HG02981 (cell line): ENCODE measurements around the gene FAM171A2.
"Not testable (repeated sequence)": the region's sequence is repeated elsewhere in the genome, so short reads cannot be mapped to it uniquely, and the experiment has no call there.

Experiments used
- ATAC-seq: cut with Tn5 transposase; IDR thresholded peaks from one replicate; pipeline ENCODE4 v1.9.1; 2021; ENCODE audit warnings: mild to moderate bottlenecking, moderate library complexity; ENCODE audit not compliant: unreplicated experiment

Gene FAM171A2

GRCh38 chr17:44384281-44384822, 20.7 kb upstream of the FAM171A2 start:
- no peak for ATAC-seq

GRCh38 chr17:44383861-44384260, 20.2 kb upstream of the FAM171A2 start:
- ATAC-seq = no peak

DNA sequence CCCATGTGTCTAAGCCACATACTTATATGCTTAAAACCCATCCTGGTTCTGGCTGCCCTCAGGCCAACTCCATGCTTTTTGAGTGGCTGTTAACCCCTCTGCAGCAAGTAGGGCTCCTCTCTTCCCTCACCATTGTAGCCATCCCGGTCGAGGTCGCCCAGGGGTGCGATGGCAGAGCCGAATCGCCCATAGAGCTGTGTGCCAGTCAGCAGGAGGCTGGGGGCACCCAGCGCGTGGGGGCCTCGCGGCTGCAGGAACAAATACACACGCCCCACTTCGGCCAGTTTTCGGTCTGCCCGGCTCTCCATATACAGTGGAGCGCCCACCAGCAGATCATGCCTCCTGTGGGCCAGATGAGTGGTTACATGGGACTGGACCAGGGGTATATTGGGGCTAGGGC, 19.7 kb upstream of the FAM171A2 start:
- ATAC-seq = no peak

GRCh38 chr17:44382917-44383316, 19.3 kb upstream of the FAM171A2 start:
- ATAC-seq = no peak

DNA sequence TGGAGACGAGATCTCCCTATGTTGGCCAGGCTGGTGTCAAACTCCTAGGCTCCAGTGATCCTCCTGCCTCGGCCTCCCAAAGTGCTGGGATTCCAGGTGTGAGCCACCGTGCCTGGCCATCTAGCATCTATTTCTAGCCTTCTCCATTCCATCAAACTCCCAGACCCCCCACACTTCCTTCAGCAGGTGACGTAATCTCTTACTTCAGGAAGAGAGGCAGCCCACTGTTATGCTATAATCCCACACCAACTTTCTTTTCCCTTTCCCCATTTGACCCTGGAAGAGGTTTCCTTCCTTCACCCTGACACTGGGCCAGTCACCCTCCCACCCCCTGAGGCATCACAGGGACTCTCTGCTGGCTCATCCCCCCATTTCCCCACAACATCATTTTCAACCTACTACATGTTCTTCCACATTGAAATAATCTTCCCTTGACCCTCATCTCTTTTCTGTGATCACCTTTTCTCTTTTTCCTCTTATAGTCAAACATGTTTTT, 18.2 kb upstream of the FAM171A2 start:
- ATAC-seq = no peak

DNA sequence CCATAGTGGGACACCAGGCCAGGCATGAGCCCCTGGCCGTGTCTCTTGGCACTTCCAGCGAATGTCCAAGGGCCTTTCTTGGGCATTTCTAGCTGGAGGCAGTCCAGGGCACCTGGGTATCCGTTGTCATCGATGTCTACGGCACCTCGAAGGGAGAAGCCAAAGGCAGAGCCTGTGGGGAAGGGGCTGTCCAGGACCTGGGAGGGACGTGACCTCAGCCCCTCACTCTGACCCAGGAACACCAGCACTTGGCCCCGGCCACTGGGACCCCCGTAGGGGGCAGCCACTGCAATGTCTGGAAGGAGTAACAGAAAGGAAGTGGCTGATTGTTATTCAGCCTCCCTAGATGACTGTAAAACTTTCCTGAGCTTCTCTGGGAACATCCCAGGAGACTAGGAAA, 17.1 kb upstream of the FAM171A2 start:
- ATAC-seq = no peak

GRCh38 chr17:44379887-44380286, 16.2 kb upstream of the FAM171A2 start:
- no peak for ATAC-seq

- no peak for ATAC-seq
Measured at GRCh38 chr17:44378171-44378705, 14.6 kb upstream of the FAM171A2 start.

DNA sequence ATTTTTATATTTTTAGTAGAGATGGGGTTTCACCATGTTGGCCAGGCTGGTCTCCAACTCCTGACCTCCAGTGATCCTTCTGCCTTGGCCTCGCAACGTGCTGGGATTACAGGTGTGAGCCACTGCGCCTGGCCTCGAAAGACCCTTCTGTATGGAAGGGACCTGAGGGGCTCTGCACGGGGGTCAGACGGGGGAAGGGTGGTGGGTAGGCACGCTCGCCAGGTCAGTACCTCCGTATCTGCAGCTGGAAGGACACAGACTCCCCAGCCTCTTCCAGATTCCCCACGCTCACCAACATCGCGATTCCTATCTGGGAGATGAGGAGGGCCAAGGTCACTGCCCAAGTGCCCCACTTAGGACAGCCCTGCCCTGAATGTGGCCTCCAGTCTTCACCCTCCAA, 13.1 kb upstream of the FAM171A2 start:
- no peak for ATAC-seq

- no peak for ATAC-seq
Measured at GRCh38 chr17:44376124-44376523, 12.5 kb upstream of the FAM171A2 start.

DNA sequence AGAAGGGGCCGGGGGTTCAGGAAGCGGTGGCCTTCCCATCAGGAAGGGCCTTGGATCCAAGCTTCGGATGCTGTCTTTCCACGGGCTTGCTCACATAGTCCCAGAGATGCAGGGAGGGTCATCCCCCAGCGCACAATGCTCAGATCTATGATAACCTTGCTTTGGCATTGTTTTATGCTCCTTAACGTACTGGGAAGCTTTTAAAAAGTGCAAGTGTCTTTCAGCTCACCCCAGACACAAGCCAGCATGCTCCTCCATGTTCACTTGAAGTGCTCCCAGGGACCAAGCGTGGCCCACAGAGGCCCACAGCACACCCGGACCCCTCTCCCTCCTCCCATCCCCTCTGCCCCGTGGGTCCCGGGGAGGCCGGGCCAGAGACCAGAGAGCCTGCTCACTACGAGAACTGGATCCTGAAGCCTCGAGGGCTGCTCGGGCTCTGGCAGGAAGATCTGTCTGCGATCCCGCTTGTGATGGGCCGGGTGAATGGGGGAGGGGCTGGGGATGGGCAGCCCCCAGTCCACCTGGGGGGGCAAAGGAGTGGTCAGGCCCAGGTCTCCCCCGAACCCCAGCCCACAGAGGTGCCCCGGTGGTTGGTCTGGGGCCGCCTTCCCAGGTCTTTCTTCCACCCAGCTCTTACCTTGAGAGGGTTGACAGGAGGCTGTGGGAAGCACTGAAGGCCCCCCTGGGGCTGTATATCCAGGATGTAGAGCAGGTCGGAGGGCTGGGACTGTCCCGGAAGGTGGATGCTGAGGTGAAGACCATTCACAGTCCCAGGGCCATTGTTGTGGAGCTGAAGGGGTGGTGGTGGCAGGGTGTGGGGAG, 11.8 kb upstream of the FAM171A2 start:
- no peak for ATAC-seq

- ATAC-seq = no peak
Measured at GRCh38 chr17:44374306-44375195, 10.9 kb upstream of the FAM171A2 start.

DNA sequence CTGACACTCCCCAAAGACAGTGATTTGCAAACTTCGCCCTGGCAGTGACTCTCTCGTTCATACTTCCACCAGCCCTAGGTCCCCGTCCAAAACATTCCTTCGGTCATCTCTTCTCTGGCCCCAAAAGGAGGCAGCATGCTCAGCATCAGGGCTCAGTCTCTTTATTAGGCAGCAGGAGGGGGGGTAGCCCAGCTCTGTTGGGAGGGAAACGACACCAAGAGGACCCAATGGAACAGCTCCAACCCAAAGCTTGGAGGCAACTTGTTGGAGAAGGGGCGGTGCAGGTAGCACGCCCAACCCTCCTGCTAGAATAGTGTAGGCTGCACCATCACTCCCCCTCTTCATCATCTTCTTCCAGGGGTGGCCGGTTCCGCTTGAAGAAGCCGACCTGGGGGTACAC, 8.4 kb upstream of the FAM171A2 start:
- no peak for ATAC-seq

GRCh38 chr17:44369414-44370023, 5.9 kb upstream of the FAM171A2 start:
- not testable (repeated sequence) for ATAC-seq

DNA sequence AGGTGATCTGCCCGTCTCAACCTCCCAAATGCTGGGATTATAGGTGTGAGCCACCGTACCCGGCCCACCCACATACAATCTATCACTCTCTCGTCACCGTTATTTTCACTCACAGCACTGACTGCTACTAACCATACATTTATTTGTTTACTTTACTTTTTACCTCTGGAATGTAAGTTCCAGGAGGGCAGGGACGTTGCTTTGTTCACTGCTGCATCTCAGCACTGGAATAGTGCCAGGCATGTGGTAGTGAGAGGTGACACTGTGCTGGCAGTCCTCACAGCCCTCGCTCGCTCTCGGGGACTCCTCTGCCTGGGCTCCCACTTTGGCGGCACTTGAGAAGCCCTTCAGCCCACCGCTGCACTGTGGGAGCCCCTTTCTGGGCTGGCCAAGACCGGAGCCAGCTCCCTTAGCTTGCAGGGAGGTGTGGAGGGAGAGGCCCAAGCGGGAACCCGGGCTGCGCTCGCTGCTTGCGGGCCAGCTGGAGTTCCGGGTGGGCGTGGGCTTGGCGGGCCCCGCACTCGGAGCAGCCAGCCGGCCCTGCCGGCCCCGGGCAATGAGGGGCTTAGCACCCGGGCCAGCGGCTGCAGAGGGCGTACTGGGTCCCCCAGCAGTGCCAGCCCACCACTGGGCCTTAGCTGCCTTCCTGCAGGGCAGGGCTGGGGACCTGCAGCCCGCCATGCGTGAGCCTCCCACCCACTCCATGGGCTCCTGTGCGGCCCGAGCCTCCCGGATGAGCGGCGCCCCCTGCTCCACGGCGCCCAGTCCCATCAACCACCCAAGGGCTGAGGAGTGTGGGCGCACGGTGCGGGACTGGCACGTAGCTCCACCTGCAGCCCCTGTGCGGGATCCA, 5.0 kb upstream of the FAM171A2 start:
- not testable (repeated sequence) for ATAC-seq

DNA sequence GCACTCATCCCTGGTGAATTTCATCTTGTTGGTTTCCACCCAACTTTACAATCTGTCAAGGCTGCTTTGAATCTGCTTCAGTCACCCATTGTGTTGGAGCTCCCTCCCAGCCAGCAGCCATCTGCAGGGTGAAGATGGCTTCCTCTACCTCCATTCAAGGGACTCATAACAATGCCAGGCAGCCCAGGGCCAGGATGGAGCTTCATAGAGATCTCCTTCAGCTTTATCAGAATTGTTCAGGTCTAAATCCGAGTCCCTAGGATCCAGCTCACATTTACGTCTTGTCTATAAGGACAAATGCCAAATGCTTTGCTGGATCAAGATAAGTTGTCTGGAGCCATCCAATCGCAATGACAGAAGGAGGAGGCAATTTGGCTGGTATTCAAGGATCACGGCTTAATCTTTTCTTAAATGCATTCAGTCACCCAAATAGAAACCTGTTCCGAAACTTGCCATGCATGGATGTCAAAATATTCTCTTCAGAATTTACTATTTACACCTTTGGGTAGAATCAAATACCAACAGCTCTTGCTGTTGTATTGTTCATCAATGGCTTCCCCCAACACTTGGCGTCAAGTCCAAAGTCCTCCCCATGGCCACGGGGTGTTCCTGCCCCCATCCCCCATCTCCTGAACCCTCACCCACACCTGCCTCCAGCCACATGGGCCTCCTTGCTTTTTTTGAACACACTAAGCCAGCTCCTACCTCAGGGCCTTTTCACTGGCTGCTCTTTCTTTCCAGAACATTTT, 3.8 kb upstream of the FAM171A2 start:
- no peak for ATAC-seq

DNA sequence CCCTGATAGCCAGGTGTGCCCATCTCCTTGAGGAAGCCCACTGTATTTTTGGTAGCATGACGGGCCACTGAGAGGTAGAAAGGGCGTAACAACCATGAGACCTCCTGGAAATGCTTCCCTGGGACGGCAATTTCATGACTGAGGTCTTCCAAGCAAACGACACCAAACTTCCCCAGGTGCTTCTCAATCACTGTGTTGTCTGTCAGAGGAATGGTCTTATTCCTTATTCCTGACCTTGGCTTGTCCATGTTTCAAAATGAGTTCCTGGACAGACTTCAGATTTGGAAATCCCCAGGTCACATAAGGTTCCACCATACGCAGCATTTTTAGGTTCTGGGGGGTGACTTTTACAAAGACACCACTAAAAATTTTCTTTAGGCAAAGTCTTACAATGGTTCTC, 1.4 kb upstream of the FAM171A2 start:
- ATAC-seq = not testable (repeated sequence)

DNA sequence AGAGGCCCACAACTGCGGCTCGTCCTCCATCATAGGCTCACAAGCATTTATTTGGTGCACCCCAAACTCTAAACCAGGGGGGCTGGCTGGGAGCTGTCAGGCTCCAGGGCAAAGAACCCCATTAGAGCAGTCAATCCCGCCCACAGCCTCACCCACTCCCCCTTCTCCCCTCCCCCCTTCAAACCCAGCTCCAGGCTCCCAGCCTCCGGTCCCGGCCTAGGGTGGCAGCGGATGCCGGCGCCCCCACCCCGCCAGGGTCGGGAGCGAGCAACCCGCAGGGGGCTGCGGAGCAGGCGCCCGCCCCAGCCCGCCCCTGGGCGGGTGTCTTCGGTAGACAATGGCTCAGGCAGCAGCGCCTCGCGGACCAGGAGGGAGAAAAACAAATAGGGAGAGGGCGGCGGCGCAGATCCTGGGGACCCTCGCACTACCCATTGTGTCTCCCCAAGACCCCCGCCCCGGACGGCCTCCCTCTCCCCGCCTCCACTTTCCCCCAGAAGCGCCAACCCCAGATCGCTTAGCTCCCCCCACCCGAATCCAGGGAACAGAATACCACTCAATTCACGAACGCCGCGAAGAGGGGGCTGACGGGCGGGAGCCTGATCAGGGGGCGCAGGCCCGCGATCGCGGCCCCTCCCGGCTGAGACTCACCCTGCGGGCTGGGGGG, 572 bp downstream of the FAM171A2 start:
- ATAC-seq = no peak
